Activated T-helper 1 cell treated with anti-CD3 and anti-CD28 coated beads, Interleukin-2, amount 50 U/mL, for 16 hours (primary cell): ENCODE data around the gene RAD54L.
"Not testable (repeated sequence)": the region's sequence is repeated elsewhere in the genome, so short reads cannot be mapped to it uniquely, and the experiment has no call there.

Experiments
- DNase-seq, 2 donors: peaks; one replicate each; pipeline ENCODE4 v3.0.0-alpha.2; 2020; ENCODE audit warnings: low read depth in 1 of 2, low spot score in 1 of 2

The RAD54L gene

GRCh38 chr1:46238865-46239264, 8.7 kb upstream of the RAD54L start:
- not testable (repeated sequence) for DNase-seq

- not testable (repeated sequence) for DNase-seq
These were observed 5.8 kb upstream of the RAD54L start for GRCh38 chr1:46241733-46242132.

GRCh38 chr1:46242918-46243317, 4.6 kb upstream of the RAD54L start:
- no peak for DNase-seq

GRCh38 chr1:46243831-46244230, 3.7 kb upstream of the RAD54L start:
- DNase-seq: not testable (repeated sequence)

GRCh38 chr1:46244656-46245371, 2.7 kb upstream of the RAD54L start:
- no peak for DNase-seq

- not testable (repeated sequence) for DNase-seq
These were observed 1.4 kb upstream of the RAD54L start for GRCh38 chr1:46246136-46246535.

- DNase-seq: peak in 1 of 2 donors; percentile 37
These were observed 771 bp upstream of the RAD54L start for GRCh38 chr1:46246548-46247435.

- DNase-seq: no peak
These were observed 758 bp downstream of the RAD54L start for GRCh38 chr1:46248122-46248920.

- DNase-seq: no peak
These were observed 7.1 kb downstream of the RAD54L start for GRCh38 chr1:46254668-46255067.

GRCh38 chr1:46256523-46256922, 9.0 kb downstream of the RAD54L start:
- no peak for DNase-seq

GRCh38 chr1:46262508-46262907, 14.9 kb downstream of the RAD54L start:
- no peak for DNase-seq

- no peak for DNase-seq
These were observed 15.6 kb downstream of the RAD54L start for GRCh38 chr1:46263146-46263545.

- no peak for DNase-seq
These were observed 21.0 kb downstream of the RAD54L start for GRCh38 chr1:46268578-46268977.

GRCh38 chr1:46274225-46275029, 26.9 kb downstream of the RAD54L start:
- no peak for DNase-seq

GRCh38 chr1:46275030-46275337, 27.4 kb downstream of the RAD54L start:
- no peak for DNase-seq

- no peak for DNase-seq
These were observed 30.3 kb downstream of the RAD54L start for GRCh38 chr1:46277658-46278373.

GRCh38 chr1:46278807-46279206, 31.2 kb downstream of the RAD54L start:
- DNase-seq: no peak

- no peak for DNase-seq
These were observed 32.5 kb downstream of the RAD54L start for GRCh38 chr1:46280092-46280491.

- DNase-seq: no peak
These were observed 33.5 kb downstream of the RAD54L start for GRCh38 chr1:46281021-46281420.

GRCh38 chr1:46284058-46284457, 36.5 kb downstream of the RAD54L start:
- DNase-seq: no peak
